RCC 7860 (cell line): ENCODE data around the gene MYOZ1.
"Not testable (repeated sequence)": the region's sequence is repeated elsewhere in the genome, so short reads cannot be mapped to it uniquely, and the experiment has no call there.

Experiments
- DNase-seq: peaks from one replicate; pipeline ENCODE4 v3.0.0-alpha.2; 2015; ENCODE audit warnings: low spot score
- FAIRE-seq: peaks from 2 replicates; lab custom pipeline; 2012; peaks lifted over from hg19 to GRCh38; lab: Jason Lieb, UNC

Gene MYOZ1

DNA sequence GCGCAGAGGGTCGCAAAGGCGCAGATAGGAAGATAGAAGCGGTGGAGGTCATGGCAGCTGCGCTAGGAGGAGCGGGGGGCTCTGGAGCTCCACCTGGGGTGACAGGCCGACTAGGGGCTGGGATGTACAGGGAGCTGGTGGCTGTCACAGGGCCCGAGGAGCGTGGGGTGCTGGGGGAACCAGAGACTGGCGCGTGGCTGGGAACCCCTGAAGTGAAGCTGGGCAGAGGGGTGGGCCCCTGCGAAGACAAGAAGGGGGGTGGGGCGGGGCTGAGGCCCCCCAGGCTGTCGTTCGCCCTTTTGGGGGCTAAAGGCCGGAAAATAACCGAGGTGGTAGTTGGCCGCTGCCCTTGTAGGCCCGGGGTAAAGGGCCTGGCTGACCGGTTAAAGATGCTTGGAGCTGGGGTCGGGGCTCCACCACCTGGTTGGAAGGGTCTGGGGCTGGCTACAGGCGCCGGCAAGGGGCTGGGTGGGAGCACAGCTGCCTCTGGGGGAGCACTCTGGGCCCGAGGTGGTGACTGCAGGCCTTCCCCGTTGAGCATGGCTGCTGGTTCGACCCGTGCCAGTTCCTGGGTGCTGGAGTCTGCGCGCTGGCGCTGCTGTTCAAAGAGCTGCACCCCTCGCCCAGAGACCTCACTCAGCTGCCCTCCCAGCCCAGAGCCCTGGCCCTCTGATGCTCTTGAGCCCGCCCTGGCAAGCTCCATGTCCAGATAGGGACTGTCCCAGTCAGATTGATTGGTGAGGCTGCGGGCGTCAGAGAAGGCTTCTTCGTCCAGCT is 6.8 kb upstream of the MYOZ1 start:
- no peak for DNase-seq
- no peak for FAIRE-seq

DNA sequence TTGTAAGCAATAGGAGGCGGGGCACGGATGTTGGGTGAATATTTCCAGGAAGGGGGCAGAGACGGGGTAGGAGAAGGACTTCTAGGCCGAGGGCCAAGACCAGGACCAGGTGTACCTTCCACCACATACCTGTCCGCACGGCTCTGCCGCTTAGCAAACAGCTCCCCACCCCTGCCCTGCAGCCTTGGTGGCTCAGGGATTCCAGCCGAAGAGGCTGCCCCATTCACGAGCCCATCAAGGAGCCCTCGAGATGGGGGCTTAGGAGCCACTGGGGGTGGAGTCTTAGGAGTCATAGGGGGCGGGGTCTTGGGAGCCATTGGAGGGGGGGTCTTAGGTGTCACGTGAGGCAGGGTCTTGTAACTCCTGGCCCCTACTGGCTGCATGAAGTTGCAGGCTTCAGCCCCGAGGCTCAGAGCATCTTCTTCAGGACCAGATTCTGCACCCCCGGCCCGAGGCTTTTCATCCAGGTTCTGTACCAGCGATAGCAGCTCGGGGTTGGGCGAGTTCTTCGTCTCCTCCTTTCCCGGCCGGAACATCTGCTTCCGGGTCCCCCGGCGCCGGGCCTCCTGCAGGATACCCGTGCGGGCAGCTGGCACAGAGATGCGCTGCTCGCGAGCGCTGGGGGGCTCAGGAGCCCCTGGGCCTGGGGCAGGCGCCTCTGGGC is 6.1 kb upstream of the MYOZ1 start:
- DNase-seq (no peak), FAIRE-seq (no peak)

DNA sequence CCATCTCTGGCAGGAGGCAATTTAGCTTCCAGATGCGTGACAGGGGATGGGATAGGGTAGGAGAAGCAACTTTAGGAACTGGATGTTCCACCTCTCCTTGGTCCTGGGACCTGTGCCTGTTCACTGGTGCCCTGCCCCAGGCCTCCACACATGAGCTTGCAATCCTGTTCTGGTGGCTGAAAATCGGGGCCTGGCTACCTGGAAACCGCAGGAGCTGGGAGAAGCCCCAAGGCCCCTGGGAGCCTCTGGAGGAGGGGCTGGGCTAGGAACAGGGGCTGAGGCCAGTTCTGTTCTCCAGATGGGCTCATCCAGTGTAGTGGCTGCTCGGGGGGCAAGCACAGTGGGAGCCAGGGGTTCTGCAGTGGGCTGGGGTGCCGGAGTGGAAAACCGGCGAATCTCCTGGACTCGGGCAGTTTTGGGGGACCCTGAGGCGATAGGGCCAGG is 5.3 kb upstream of the MYOZ1 start:
- FAIRE-seq (no peak), DNase-seq (no peak)

DNA sequence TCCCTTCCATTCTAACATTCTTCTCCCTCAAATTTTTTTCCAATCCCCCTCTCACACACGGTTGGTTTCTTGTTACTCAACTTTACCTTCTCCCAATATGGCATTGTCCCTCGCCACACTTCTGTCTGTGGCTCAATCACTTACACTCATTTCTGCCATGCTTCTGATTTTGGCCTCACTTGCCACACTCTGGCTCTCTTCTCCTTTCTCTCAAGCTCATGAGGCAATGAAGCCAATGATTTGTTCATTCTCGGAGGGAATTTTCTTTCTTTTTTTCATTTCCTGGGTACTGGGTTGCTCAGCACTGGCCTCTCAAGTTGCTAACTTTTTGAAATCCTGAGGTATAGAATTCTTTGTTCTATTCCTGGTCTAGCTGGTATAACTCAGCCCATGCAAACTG is 4.0 kb upstream of the MYOZ1 start:
- DNase-seq (no peak), FAIRE-seq (no peak)

DNA sequence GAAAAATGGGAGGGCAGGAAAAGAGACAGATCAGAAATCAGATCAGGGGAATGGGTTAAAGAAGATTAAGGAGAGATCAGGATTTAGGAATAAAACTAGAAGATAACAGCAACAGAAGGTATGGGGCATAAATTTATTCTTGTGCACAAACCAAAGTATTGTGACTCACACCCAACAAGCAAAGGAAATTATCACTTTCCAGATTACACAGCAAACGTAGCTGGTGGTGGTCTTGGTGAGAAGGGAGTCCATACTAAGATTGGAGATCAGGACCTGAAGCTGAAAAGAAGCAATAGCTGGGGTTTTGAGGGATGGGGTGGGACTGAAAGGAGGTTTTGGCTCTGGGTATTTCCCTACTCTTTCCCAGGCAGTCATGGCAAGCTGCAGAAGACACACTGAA is 3.5 kb upstream of the MYOZ1 start:
- no peak for DNase-seq
- no peak for FAIRE-seq

DNA sequence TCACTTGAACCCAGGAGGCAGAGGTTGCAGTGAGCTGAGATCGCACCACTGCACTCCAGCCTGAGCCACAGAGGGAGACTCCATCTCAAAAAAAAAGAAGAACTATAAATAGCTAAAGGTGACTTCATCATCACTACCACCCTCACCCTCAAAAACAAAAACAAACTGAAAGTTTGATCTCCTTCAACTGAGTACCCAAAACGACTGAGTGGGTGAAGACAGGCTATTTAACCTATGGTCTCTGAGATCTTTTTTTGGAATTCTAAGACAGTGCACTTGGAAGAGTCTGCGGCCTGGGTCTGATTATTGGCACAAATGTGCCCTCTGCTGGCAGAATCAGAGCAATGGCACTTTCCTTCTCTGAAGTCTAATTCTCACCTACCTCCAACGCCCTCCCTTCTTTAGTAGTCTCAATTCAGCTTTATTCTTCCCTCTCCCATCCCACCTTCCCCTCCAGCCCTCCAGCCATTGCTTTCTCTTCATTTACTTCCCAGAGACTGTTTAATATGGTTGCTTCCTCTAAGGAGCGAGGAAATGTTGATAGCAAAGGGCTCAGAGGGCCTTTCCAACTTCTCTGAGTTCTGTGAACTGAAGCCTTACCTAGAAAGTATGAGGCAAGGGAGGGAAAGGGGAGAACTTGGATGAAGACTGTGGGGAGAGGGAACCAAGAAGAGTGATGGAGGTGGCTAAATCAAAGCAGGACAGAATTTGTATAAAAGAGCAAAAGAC is 2.9 kb upstream of the MYOZ1 start:
- FAIRE-seq (peak; percentile 4), DNase-seq (peak; percentile 52)

DNA sequence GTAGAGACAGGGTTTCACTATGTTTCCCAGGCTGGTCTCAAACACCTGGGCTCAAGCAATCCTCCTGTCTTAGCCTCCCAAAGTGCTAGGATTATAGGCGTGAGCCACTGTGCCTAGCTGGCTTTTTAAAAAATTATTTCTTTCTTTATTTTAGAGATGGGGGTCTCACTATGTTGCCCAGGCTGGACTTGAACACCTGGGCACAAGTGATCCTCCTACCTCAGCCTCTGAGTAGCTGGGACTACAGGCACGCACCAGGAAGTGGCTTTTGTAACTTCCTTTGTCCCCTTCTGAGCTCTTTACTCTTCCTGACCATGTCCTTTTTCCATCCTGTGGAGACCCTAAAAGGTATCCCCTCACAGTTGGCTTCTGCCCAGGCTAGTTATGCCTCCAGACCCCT is 2.1 kb upstream of the MYOZ1 start:
- no peak for FAIRE-seq

DNA sequence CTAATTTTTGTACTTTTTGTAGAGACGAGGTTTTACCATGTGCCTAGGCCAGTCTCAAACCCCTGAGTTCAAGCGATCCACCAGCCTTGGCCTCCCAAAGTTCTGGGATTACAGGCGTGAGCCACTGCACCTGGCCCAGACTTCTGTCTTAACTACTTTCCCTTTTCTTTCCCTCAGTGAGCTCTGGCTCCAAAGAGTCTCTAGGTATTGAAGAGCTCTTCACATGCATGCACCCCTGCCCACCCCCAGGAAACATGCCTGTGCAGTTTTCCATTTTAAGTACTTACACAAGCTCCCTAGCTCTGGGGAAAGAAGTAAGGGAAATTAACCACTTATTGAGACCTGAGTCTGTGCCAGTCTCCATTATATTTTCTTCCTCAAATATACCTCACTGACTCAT is 2.0 kb downstream of the MYOZ1 start:
- FAIRE-seq (no peak), DNase-seq (no peak)

More for the DNA sequence above, 2.1 kb upstream of the MYOZ1 start:
- no peak for DNase-seq

DNA sequence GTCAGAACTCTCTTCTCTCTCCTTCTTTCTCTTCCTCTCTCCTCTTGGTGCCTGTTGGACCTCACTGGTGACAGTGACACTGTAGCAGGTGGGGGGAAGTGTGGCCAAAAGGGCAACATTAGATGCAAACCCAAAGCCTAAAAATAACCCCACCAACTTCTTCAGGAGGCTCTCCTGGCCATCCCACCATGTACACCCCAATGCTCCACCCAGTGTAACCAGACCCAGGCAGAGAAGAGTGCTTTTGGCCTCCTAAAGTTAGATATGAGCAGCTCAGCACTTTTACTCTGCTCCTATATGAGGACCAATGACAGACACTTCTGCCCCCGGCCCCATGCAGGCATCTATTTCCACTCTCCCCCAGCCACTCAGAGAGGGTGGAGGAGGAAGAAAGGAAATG is 5.5 kb downstream of the MYOZ1 start:
- DNase-seq, result no peak
- FAIRE-seq, result no peak

DNA sequence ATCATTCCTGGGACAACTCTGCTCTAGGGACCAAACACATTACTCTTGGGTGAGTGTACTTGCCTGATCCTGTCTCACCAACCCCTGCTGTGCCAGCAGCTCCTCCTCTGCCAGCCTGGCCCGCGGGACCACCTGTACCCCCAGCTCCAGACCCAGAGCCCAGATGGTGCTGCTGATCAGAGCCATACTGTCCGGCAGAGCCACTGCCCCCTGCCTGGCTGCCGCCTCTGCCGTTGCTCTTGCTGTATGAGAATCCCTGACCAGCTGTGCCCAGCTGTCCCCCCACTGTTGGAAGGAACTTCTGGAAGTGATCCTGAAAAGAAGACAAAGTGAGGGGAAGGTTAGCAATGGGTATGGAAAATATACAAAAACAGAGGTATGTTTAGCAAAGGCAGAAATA is 6.9 kb downstream of the MYOZ1 start:
- no peak for DNase-seq
- FAIRE-seq, result no peak

DNA sequence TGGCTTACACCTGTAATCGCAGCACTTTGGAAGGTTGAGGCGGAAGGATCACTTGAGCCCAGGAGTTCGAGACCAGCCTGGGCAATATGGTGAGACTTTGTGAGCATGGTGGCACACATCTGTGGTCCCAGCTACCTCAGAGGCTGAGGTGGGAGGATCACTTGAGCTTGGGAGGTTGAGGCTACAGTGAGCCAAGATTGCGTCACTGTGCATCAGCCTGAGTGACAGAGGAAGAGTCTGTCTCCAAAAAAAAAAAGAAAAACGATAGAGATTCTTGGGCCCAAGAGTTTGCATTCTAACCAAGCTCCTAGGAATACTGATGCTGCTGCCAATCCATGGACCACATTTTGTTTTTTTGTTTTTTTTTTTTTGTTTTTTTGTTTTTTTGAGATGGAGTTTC is 12.1 kb downstream of the MYOZ1 start:
- FAIRE-seq (no peak), DNase-seq (no peak)

DNA sequence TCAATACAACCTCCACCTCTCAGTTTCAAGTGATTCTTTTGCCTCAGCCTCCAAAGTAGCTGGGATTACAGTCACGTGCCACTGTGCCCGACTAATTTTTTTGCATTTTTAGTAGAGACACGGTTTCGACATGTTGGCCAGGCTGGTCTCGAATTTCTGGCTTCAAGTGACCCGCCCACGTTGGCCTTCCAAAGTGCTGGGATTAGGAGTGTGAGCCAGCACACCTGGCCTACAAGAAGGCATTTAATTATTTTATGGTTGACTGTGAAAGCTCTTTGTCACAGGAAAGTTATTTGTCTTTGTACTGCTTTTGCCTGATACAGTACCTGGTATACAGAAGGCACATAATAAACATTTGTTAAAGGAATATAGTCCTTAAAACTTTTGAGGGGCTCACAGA is 12.9 kb downstream of the MYOZ1 start:
- DNase-seq (no peak), FAIRE-seq (no peak)

DNA sequence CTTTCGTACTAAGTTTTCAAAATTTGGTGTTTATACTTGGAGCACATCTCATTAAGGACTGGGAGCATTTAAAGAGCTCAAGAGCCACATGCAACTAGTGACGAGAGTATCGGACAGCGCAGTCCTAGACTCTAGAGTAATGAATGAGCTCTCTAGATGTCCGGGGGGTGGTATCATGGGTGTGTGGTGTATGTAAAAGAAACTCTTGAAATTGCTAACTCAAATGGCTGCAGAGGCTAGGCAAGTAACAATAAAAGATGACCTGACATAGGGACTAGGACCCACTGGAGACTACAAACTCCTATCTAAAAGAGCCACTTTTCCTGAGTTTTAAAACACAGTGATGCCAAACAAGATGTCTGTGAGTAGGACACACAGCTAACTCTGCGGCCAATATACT is 14.0 kb downstream of the MYOZ1 start:
- FAIRE-seq (no peak), DNase-seq (no peak)

DNA sequence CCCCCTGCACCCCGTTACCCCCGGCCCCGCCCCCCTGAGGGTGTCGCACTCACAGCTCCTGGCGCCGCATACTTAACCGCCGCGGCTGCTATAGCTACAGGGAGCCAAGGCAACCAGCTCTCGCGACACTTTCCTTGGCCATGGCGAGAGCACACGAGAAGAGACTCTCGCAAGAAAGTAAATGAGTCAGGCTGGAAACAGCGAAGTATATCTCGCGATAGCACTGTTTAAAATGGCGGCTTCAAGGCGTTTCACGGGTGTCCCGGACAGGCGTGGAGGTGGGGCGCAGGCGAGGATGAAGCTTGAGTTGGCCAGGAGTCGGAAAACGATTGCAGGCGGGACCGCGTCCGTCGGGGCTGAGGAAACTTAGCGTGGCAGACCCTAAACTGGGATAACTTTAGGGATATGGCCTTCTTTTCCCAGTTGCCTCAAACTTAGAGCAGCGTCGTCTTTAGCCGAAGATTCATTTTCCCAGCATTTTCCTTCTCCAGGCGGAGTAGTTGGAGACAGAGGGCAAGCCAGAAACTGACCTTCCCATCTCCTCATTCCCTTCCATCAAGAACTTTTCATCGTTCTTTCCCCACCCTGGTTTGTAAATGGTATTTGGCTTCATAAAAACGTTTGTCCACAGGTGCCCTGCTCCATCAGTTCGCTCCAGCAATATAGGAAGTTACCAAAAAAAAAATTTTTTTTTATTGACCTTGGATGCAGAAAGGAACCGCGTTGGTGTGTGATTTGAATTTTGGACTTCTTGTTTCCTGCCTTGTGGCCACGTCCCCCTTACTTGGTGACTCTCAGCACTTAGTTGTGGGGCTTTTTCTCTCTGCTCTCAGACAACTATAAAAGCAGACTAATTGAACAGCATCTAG is 15.2 kb downstream of the MYOZ1 start:
- peak; percentile 97 for DNase-seq
- peak; percentile 77 for FAIRE-seq

DNA sequence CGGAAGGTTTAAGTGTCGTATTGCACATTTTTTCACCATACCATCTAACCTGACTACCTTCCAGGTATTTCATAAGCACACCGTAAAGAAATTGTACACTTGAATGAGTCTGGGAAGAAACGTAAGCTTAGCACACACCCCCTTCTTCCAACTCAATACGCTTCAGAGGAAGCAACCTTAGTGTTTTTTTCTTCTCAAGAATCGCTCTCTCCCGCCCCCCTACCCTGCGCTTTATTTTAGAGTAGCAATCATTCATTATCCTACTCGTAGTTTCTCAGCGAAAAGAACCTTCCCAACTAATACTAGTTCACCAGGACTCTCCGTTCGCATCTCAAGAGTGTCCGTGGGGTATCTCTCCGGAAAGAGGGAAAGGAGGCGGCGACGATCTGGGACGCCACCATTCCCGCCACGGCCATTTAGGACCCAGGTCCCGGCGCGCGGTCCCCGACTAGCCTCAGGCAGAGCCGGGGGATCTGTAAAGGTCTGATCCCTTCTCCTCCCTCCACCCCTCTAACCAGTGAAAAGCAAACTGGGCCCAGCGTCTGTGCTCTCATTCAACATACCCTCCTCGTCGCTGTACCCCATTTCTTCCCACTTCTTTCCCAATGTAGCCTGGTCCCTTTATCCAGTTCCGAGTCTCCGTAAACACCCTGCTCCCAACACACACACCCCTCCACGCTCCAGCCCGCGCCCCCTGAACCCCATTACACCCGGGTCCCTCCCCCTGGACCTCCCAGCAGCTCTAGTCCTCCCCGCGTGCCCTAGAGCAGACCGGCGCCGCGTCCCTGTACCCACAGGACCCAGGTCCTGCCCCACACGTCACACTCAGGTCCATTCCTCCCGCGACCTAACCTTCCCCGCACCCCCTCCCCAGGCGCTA is 16.0 kb downstream of the MYOZ1 start:
- DNase-seq (peak; percentile 21), FAIRE-seq (peak; percentile 21)

DNA sequence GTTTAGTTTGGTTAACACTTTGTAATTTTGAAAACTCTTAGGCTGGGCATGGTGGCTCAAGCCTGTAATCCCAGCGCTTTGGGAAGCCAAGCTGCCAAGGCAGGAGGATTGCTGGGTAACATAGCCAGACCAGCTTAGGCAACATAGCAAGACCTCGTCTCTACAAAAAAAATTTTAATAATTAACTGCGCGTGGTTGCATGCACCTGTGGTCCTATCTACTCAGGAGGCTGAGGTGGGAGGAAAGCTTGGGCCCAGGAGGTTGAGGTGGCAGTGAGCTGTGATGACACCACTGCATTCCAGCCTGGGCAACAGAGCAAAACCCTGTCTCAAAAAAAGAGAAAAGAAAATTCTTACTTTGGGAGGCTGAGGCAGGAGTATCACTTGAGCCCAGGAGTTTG is 18.2 kb downstream of the MYOZ1 start:
- FAIRE-seq, result peak; percentile 76
- DNase-seq, result peak; percentile 81

DNA sequence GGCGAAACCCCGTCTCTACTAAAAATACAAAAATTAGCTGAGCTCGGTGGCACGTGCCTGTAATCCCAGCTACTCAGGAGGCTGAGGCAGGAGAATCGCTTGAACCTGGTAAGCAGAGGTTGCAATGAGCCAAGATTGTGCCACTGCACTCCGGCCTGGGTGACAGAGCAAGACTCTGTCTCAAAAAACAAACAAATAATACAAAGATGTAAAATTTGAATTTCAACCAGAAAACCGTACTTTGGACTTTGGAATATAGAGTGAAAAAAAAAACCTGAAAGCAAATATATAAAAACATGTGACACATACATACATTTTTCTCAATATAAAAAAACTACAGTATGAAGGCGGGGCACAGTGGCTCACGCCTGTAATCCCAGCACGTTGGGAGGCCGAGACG is 20.3 kb downstream of the MYOZ1 start:
- not testable (repeated sequence) for FAIRE-seq

DNA sequence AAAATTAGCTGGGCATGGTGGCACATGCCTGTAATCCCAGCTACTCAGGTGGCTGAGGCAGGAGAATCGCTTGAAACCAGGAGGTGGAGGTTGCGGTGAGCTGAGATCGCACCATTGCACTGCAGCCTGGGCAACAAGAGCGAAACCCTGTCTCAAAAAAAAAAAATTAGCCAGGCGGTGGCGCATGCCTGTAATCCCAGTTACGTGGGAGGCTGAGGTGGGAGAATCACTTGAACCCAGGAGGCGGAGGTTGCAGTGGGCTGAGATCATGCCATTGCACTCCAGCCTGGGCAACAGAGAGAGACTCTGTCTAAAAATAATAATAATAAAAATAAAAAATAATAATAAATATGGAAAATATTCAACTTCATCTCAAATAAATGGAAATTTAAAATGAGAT is 24.1 kb downstream of the MYOZ1 start:
- not testable (repeated sequence) for FAIRE-seq, DNase-seq

More for the DNA sequence above, 20.3 kb downstream of the MYOZ1 start:
- not testable (repeated sequence) for DNase-seq

DNA sequence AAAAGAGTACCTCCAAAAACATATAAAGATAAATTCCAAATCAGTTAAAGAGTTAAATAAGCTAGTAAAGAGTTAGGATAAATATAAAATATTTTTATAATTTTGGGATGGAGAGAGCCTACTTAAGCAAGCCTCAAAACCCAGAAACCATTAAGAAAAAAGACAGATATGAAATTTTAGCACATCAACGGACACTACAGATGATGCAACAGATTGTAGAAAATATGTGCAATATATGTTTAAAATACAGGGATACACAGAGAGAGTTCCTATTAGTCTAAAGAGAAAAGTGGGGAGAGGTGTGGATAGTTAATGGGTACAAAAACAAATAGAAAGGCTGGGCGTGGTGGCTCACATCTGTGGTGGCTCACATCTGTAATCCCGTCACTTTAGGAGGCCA is 26.6 kb downstream of the MYOZ1 start:
- DNase-seq (no peak), FAIRE-seq (no peak)

DNA sequence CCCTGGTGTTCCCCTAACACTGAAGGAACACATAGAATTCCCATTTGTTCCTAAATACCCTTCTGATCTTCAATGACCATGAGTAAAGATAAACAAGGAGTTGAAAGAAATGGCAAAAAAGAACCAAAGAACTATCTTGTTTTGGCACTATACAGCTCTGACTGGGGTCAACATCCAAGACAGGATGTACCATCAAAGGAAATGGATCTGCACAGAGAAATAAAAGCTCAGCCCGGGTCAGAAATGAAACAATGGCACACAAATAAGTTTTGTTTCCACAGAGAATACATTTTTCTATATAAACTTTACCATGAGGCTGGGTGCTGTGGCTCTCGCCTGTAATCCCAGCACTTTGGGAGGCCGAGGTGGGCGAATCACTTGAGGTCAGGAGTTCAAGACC is 32.2 kb downstream of the MYOZ1 start:
- no peak for FAIRE-seq
- DNase-seq, result no peak
